NCI-H748 (cell line): ENCODE data around the gene NEURL4.
"Not testable (repeated sequence)": the region's sequence is repeated elsewhere in the genome, so short reads cannot be mapped to it uniquely, and the experiment has no call there.

ENCODE experiments used
- DNase-seq: peaks from one replicate; lab custom pipeline; 2025; ENCODE audit not compliant: unreplicated experiment; lab: John Stamatoyannopoulos, UW

The NEURL4 gene

DNA sequence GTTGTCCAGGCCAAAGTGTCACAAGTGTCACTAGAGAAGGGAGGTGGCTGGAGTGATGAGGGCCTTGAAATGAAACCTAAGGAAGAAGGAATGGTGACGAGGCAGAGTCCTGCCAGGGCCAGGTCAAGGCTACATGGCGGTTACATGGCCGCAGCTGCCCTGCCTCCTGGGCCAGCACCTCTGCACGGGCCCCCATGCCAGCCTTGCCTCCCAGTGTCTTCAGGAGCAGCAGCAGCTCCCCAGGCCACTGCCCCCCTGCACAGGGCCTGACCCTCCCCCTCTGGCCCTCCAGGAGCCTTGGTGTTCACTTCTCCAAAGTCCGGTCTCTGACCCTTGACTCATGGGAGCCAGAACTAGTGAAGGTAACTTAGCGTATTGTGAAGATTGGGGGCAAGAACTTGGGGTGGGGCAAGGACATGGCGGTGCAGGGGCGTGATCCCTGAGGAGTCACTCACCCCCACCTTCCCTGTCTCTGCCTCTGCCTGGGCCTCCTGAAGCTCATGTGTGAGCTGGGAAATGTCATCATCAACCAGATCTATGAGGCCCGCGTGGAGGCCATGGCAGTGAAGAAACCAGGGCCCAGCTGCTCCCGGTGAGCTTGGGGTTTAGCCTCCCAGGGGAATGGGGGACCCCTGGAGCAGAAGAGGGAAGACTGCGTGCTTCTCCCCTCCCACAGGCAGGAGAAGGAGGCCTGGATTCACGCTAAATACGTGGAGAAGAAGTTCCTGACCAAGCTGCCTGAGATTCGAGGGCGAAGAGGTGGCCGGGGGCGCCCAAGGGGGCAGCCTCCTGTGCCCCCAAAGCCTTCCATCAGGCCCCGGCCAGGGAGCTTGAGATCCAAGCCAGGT, 18.7 kb upstream of the NEURL4 start:
- no peak for DNase-seq

- DNase-seq: no peak
Observed at GRCh38 chr17:7346761-7347614, 17.9 kb upstream of the NEURL4 start.

DNA sequence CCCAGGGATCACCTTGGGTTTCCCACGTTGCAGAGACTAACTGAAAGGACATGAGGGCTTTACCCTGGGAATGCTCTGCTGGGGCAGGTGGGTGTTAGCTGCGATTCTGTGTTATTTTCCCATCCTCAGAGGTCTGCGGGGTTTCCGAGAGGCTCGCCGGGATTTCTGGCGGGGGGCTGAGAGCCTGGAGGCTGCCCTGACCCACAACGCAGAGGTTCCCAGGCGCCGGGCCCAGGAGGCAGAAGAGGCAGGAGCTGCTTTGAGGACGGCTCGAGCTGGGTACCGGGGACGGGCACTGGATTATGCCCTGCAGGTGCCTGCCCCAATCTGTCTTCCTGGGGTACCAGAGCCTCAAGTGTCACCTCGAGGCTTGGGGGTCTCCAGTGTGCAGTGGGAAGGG, 14.1 kb upstream of the NEURL4 start:
- DNase-seq: no peak

DNA sequence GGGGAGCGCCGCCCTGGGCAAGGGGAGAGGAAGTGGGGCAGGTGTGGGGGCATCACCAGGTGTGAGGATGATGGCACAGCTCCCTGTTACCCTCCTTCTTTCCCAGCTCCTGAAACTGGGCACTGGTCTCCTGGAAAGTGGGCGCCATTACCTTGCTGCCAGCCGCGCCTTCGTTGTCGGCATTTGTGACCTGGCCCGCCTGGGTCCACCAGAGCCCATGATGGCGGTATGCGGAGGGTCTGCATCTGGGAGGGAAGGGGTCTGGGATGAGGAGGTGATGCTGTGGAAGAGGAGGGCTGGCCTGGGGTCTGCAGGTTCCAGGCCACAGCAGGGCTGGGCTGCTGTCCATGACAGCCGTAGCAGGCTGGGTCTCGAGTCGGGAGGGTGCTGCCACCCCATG, 12.7 kb upstream of the NEURL4 start:
- DNase-seq: no peak

- no peak for DNase-seq
Observed at GRCh38 chr17:7340179-7340578, 11.0 kb upstream of the NEURL4 start.

GRCh38 chr17:7337600-7337999, 8.5 kb upstream of the NEURL4 start:
- DNase-seq: not testable (repeated sequence)

GRCh38 chr17:7336240-7337175, 7.4 kb upstream of the NEURL4 start, which contains the start of gene ACAP1:
ACAP1 (plus strand) TSS chr17:7336529; CDS start chr17:7336735, 206 bp downstream.
- no peak for DNase-seq

GRCh38 chr17:7335765-7336164, 6.6 kb upstream of the NEURL4 start:
- DNase-seq: not testable (repeated sequence)

- no peak for DNase-seq
Observed at GRCh38 chr17:7334938-7335538, 5.9 kb upstream of the NEURL4 start.

GRCh38 chr17:7332600-7333069, 3.5 kb upstream of the NEURL4 start:
- DNase-seq: not testable (repeated sequence)

DNA sequence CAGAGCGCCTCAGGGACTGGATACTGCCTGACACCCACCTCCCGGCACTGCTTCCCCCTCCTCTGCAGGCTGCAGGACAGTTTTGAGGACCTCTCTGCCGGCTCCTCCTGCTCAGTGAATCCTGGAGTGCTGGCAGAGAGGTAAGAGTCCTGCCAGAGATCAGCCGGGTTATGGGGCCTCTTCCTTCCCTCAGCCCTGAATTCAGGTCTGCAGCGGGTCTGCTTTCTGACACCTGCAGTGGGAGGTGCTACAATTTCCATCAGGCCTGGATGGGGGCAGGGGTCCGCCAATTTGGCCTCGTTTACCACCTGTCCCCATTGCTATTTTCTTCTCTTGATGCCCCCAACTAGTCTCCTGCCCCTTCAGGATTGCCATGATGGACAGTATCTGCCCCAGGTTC, 3.0 kb upstream of the NEURL4 start:
- DNase-seq: no peak

DNA sequence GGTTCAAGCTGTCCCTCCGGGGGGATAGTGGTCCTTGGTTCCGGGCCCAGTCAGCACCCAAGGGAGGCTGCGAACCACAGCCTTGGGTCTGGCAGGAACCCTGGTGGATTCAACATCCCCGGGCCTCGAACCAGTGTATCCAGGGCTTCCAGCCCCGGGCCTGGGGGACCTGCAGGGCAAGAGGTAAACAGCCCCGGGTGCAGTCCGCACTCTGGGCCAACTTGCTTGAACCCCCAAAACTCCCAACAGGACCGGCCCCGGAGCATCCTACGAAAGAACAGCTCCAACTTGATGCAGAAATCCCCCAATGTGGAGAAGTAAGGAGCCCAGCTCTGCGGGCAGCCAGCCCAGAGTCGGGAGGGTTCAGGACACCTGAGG, 1.5 kb upstream of the NEURL4 start:
- DNase-seq: no peak

GRCh38 chr17:7329997-7330637, 982 bp upstream of the NEURL4 start:
- DNase-seq: peak; percentile 92

DNA sequence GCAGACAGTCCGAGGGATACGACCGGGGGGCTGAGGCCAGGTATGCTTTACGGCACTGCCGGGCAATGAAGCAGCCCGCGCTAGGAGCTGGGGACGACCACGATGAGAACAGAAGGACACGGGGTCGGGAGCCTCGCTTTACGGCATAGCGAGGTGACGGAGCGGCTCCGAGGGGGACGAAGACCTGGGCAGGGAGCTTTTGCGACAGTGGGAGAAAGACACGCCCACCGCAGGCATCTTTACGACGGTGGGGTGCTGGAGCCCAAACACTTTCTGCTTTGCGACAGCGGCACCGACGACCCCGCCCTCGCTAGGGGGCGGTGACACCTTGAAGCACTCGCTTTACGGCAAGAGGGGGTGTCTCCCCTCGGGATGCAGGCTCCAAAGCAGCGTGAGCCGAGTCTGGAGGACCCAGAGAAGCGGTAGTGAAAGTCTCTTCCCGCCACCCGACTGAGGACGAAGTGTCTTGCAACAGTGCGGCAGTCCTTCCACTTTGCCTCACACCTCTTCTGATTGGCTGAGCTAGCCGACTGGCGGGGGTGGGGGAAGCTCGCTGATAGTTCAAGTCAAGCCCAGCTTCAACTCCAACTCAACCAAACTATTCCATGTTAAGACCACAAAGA, 350 bp upstream of the NEURL4 start:
- peak; percentile 100 for DNase-seq

DNA sequence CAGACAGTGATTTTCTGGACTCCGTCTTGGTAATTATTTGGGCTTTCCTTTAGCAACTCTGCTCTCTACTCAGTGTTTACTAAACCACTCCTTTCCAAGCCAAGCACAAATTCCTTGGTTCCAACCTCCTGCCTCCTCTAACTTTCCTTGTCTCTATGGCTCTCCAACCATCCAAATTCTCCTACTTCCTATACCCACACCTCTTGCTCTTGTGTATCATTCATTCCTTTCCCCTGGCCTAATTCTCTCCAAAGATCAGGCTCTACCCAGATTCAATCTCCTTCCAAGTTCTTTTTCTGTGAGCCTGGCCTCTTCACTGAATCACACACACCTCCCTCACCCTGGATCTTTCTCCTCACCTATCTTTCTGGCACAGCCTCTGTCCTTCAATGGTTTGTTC, 1.1 kb downstream of the NEURL4 start:
- no peak for DNase-seq

GRCh38 chr17:7327501-7327900, 1.6 kb downstream of the NEURL4 start:
- DNase-seq: no peak

DNA sequence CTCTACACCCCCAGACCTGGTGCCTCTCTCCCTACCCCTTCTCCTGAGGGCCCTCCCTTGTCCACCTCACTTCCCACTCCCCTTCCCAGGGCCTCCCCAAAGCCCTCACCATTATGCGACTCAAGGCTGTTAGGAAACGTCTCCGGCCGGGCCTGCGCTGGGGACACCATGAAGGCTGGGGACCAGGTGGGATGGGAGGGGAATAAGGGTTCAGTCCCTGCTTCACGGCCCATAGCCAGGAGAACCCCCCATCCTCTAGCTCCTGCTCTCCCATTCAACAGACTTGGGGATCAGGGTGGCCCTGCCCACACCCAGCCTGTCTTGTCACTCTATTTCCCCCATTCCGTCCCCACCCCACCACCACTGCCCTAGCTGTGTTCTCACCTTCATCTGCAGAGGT, 2.1 kb downstream of the NEURL4 start:
- no peak for DNase-seq

DNA sequence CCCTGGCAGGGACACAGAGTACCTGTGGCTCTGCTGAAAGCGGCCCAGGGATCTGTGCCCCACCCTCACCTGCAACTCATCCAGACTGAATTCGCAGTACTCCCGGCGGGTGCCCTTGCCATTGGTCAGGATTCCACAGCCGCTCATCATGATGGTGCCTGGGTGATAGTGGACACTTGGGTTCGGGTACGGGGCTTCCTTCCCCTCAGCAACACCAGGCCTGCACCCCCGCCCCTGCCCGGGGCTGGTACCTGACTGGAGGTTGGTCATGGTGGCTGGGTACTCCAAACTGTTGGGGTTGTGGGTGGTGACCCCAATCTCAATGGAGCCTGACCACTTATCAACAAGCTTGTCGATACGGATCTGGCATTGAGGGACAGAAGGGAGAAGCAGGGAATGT, 2.9 kb downstream of the NEURL4 start:
- no peak for DNase-seq

- DNase-seq: no peak
Observed at GRCh38 chr17:7325031-7325528, 4.1 kb downstream of the NEURL4 start.
